ENCODE results near the gene AKAP17A.

- TF ChIP-seq EZH2 (IDR thresholded peaks at IDR 0.05; ENCODE audit: low read length), result no peak
- no peak for TF ChIP-seq CTCF (optimal IDR thresholded peaks at IDR 0.05 in 1 of 3, IDR thresholded peaks at IDR 0.05 in 1 of 3, conservative IDR thresholded peaks at IDR 0.05 in 1 of 3; ENCODE audit: extremely low read depth in 1 of 3, insufficient read depth in 2 of 3, low read length in 3 of 3)
These were observed 2.2 kb downstream of the AKAP17A start for GRCh38 chrX:1593286-1594271.
